CD4-positive, alpha-beta T cell treated with Interleukin-12 subunit alpha and Interleukin-12 subunit beta, for 1 hour (primary cell): ENCODE results near the gene CTPS2.

Experiments used
- DNase-seq: peaks from one replicate; pipeline ENCODE4 v3.0.0-alpha.2; 2020

Gene CTPS2

DNA sequence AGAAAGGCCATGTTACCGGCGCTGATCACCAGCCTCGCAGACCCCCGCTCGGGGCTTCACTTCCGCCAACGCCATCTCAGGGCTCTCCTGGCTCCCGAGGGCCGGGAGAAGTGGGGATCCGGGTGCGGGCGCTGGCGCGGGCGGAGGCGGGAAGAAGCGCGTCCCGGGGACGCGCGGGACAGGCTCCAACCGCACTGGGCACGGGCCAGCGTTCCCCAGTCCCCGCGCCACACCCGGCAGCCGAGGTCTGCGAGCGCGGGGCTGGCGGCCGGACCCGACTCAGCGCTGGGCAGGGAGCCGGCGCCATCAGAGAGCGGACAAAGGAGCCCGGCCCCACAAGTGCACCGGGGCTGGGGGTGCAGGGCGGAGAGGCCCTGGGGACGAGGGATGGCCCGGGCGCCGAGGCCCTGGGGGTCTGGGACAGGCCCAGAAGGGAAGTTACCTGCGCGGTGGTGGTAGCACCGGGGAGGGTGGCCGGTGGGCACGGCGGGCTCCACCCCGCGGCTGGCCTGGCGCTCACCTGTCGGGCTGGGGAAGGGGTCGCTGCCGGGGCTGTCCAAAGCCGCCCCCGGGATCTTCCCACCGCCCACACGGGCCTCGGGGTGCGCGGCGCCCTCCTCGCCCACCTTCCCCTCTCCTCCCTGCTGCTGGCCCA is 449 bp downstream of the CTPS2 start:
- DNase-seq = no peak

DNA sequence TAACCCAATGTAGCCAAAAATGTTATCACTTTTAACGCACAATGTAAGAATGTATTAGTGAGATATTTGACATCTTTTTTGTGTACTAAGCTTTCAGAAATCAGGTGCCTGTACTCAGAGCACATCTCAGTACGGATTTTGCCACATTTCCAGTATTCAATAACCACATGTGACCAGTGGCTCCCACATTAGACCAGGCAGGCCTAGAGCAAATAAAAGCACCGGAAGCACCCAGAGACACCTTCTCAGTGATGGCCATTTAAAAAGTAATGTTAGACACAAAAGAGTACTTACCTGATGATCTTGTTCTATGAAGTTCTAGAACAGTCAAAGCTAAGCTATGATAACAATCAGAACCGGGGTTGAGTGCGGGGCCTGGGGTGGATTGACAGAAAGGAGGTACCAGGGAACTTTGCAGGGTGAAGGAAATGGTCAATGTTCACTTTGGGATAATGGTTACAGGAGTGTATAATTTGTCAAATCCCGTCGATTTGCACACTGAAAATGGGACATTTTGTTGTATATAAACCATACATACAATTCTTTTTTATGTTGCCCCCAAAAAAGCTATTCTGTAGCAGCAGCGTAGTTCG is 1.2 kb downstream of the CTPS2 start:
- DNase-seq = no peak

DNA sequence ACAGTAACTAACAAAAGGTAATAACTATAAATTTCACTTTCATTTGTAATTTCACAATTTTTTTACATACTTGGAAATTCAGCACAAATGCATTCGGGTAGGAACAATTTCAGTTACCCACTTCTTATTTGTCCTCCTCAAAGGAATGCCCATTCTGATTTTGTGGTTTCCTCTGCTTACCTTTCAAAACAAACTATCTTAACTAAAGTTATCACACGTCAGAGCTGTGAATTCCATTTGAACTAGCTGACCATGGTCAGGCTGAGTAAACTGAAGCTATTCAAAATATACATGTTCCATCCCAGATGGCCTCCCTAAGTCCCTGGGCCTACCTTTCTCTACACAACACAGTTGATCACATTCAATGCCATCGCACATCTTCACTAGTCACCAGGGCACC is 4.5 kb downstream of the CTPS2 start:
- no peak for DNase-seq

- DNase-seq = no peak
These were observed 7.1 kb downstream of the CTPS2 start for GRCh38 chrX:16705370-16705769.

- DNase-seq = no peak
These were observed 9.5 kb downstream of the CTPS2 start for GRCh38 chrX:16702700-16703599.

- no peak for DNase-seq
These were observed 11.7 kb downstream of the CTPS2 start for GRCh38 chrX:16700734-16701133.

GRCh38 chrX:16699389-16699788 is 13.1 kb downstream of the CTPS2 start:
- no peak for DNase-seq

- DNase-seq = no peak
These were observed 15.5 kb downstream of the CTPS2 start for GRCh38 chrX:16696956-16697355.

- peak; percentile 57 for DNase-seq
These were observed 17.3 kb downstream of the CTPS2 start for GRCh38 chrX:16695079-16695676.

GRCh38 chrX:16687514-16687913 is 25.0 kb downstream of the CTPS2 start:
- no peak for DNase-seq

GRCh38 chrX:16683007-16683664 is 29.3 kb downstream of the CTPS2 start:
- DNase-seq = no peak

GRCh38 chrX:16678689-16679088 is 33.8 kb downstream of the CTPS2 start:
- no peak for DNase-seq

DNA sequence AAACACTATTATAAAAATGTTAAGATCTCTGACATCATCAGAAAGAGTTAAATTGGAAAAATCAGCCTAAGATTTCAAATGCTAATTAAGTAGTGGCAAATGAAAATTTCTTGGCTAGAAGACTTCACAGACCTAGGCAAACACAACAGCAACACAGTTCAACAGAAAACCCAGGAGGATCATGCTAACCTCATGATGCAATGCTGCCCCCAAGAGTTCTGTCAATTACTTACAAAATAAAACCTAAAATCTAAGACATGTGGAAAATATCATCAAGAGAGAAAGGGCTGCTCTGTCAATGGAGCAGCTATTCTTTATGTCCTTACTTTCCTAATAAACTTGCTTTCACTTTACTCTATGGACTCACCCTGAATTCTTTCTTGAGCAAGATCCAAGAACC is 41.5 kb downstream of the CTPS2 start:
- peak; percentile 27 for DNase-seq

DNA sequence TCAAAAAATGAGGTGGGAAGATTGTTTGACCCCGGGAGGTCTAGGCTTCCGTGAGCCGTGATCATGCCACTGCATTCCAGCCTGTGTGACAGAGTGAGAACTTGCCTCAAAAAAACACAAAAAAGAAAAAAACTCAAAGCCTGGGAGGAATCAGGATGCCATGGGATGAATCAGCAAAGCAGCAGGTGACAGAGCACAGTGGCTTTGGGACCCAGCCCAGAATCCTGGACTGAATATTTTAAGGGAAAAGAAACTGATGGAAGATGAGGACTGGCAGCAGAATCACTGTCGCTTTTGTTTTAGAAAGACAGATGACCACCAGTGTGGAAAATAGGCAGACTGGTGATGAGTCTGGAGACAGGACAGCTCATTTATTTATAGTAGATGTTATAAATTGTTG is 45.9 kb downstream of the CTPS2 start:
- DNase-seq = no peak

DNA sequence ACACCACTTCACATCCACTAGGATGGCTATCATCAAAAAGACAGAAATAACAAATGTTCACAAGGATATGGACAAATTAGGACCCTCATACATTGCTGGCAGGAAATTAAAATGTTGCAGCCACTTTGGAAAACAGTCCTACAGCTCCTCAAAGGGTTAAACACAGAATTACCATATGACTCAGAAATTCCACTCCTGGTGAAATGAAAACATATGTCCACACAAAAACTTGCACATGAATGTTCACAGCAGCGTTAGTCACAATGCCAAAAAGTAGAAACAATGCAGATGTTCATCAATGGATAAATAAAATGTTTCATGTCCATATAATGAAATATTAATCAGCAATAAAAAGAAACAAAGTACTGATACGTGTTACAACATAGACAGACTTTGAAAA is 47.4 kb downstream of the CTPS2 start:
- DNase-seq = no peak

- DNase-seq = no peak
These were observed 47.8 kb downstream of the CTPS2 start for GRCh38 chrX:16664626-16665025.

- DNase-seq = no peak
These were observed 48.4 kb downstream of the CTPS2 start for GRCh38 chrX:16664074-16664473.

DNA sequence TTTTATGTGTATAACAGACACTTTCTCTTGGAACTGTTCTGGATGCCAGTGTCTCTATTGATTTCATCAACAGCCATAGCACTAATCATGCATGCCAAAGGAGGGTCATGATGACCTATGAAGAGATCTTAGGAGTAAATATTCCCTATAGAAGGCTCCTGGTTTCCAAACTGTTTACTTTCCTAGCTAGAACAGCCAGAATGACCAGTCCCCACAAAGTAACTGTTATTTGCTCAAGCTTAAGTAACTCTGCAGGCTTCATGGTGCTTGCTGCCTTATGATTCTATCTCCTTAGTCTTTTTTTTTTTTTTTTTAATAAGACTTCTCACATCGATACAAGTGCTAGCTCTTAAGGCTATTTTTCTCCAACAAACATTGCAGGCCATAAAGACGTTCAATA is 50.1 kb downstream of the CTPS2 start:
- no peak for DNase-seq

GRCh38 chrX:16661495-16661894 is 51.0 kb downstream of the CTPS2 start:
- no peak for DNase-seq

GRCh38 chrX:16659321-16659720 is 53.1 kb downstream of the CTPS2 start:
- no peak for DNase-seq

DNA sequence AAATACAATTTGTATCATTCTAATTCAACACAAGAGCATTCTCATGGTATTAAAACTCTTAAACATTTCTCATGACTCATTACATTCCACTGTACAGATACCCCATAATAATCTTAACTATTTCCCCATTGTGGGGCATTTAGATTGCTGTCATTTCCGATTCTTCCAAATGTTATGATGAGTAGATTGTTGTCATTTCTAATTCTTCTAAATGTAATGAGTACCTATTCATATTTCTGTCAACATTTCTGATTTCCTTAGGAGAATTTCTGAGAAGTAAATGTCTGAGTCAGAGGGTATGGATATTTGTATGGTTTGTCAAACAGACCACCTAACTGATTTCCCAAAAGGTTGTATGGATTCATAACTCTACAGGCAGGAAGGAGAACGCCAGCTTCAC is 54.2 kb downstream of the CTPS2 start:
- no peak for DNase-seq

DNA sequence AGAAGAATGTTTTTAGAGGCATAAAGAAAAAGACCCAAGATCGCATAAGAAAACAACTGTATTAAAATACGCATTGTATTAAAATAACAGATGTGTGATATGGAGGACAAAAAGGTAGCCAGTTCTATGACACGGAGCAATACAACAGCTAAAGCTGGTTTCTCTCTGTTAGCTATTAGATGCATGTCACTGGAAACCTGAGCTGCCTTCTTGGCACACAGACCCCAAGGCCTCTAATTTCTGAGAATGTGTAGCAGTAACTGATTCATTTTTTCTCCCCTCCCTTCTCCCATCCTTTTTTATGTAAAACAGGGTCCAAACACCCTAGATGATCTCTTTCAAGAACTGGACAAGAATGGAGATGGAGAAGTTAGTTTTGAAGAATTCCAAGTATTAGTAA is 58.4 kb downstream of the CTPS2 start:
- no peak for DNase-seq

DNA sequence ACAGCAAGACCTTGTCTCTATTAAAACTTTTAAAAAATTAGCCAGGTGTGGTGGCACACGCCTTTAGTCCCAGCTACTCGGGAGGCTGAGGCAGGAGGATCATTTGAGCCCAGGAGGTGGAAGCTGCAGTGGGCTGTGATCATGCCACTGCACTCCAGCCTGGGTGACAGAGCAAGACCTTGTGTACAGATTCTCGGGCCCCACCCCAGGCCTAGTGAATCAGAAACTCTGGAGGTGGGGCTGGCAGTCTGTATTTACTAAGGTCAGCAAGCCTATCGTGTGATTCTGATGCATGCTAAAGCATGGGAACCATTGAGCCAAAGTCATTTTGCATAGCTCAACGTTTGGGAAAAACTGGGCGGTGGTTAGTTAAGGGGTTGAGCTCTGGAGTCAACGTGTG is 59.0 kb downstream of the CTPS2 start:
- no peak for DNase-seq
